C4-2B (cell line): ENCODE results near the gene TRIM32.

Experiments
- CTCF ChIP-seq: fragments of 450-650 bp; conservative IDR thresholded peaks from 2 replicates; pipeline ENCODE4 v1.5.1; 2017; ENCODE audit warnings: mild to moderate bottlenecking
- ZFX ChIP-seq: fragments of 450-650 bp; IDR thresholded peaks from 2 replicates; pipeline ENCODE4 v1.6.1; 2017

GRCh38 chr9:116662646-116663310 lies 24.3 kb upstream of the TRIM32 start:
- no peak for TF ChIP-seq CTCF
- no peak for TF ChIP-seq ZFX
